SU-DHL-6 (cell line): ENCODE measurements around the gene SOCS1.

Experiments
- EZH2phosphoT487 ChIP-seq: fragments of 200-600 bp; sonication (generic), shearing (Covaris generic); conservative IDR thresholded peaks from 2 replicates; pipeline ENCODE4 v1.6.1; 2018; ENCODE audit warnings: mild to moderate bottlenecking, antibody characterized with exemption, low read length, moderate library complexity, mixed read lengths
- TF ChIP-seq, protein P1 (sequence below): fragments of 200-600 bp; sonication (generic); IDR thresholded peaks from one replicate; pipeline ENCODE4 v1.5.1; 2017; ENCODE audit warnings: antibody characterized with exemption, mild to moderate bottlenecking, low read length, moderate library complexity; ENCODE audit not compliant: insufficient read depth, poor library complexity, severe bottlenecking

DNA sequence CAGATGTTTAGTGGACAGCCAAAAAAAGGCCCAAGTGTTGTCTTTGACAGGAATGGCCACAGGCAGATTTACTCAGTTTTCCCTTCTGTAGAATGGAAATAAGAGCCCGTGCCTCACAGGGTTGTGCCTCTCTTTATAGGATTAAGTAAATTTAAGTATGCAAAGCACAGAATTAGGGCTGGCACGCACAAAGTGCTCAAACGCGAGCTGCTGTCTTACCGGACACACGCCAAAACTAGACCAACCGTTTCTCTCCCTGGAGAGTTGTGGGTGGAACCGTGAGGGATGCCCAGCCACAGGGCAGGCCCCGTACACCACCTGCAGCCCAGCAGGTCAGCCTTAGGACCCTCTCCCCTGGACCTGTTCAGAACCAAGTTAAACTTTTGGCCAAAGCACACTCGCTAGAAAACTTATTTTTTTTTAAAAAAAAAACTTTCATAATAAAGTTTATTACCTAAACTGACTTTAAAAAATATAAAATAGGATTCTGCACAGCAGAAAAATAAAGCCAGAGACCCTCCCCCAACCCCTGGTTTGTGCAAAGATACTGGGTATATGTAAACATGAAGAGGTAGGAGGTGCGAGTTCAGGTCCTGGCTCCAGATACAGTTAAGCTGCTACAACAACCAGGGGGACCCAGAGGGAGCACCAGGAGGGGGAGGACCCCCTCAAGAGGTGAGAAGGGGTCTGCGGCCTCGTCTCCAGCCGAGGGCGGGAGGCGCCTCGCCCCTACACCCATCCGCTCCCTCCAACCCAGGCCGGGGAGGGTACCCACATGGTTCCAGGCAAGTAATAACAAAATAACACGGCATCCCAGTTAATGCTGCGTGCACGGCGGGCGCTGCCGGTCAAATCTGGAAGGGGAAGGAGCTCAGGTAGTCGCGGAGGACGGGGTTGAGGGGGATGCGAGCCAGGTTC lies 1.8 kb downstream of the SOCS1 start:
- TF ChIP-seq, protein P1, sequence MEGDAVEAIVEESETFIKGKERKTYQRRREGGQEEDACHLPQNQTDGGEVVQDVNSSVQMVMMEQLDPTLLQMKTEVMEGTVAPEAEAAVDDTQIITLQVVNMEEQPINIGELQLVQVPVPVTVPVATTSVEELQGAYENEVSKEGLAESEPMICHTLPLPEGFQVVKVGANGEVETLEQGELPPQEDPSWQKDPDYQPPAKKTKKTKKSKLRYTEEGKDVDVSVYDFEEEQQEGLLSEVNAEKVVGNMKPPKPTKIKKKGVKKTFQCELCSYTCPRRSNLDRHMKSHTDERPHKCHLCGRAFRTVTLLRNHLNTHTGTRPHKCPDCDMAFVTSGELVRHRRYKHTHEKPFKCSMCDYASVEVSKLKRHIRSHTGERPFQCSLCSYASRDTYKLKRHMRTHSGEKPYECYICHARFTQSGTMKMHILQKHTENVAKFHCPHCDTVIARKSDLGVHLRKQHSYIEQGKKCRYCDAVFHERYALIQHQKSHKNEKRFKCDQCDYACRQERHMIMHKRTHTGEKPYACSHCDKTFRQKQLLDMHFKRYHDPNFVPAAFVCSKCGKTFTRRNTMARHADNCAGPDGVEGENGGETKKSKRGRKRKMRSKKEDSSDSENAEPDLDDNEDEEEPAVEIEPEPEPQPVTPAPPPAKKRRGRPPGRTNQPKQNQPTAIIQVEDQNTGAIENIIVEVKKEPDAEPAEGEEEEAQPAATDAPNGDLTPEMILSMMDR: no peak
- no peak for TF ChIP-seq EZH2phosphoT487
